Fibroblast of lung (primary cell): ENCODE measurements around the gene EYS. TPM values are rescaled to one million over a fixed set of nuclear protein-coding genes. Genes with fewer than 3 reads are reported as not detected.

Source experiments
- DNase-seq, 2 donors: peaks; one replicate each; pipeline versions ENCODE4 v3.0.0 to v3.0.0-alpha.2; 2010; ENCODE audit warnings: low read depth in 2 of 2
- H2AFZ ChIP-seq: 2 replicates; pipeline ENCODE4 v1.5.1; 2012; ENCODE audit warnings: low read length, control low read depth, inconsistent platforms
- H3K27ac ChIP-seq: 2 replicates; pipeline ENCODE4 v1.5.1; 2011; ENCODE audit warnings: low read length, control low read depth; ENCODE audit not compliant: insufficient read depth
- H3K27me3 ChIP-seq: 2 replicates; pipeline ENCODE4 v1.5.1; 2011; ENCODE audit warnings: mild to moderate bottlenecking, low read length; ENCODE audit not compliant: control insufficient read depth, insufficient read depth
- H3K36me3 ChIP-seq: 2 replicates; pipeline ENCODE4 v1.5.1; 2011; ENCODE audit warnings: low read length; ENCODE audit not compliant: control insufficient read depth, insufficient read depth
- H3K4me1 ChIP-seq: 2 replicates; pipeline ENCODE4 v1.5.1; 2011; ENCODE audit warnings: low read length; ENCODE audit not compliant: control insufficient read depth, insufficient read depth; ENCODE audit errors: extremely low read depth
- H3K4me2 ChIP-seq: 2 replicates; pipeline ENCODE4 v1.5.1; 2011; ENCODE audit warnings: low read length, control low read depth; ENCODE audit not compliant: insufficient read depth; ENCODE audit errors: extremely low read depth
- H3K4me3 ChIP-seq, 4 experiments: fragments of 200-600 bp in 1 of 4; sonication (generic) in 1 of 4; replicated peaks in 1 of 4; 2 replicates each; pipeline ENCODE4 v1.5.1; 2011 to 2016; ENCODE audit warnings: low read length in 4 of 4, low read depth in 3 of 4, mild to moderate bottlenecking in 3 of 4, control low read depth in 2 of 4, inconsistent platforms in 1 of 4, mixed read lengths in 1 of 4; ENCODE audit not compliant: insufficient read depth in 1 of 4; ENCODE audit errors: control extremely low read depth in 1 of 4
- H3K79me2 ChIP-seq: 2 replicates; pipeline ENCODE4 v1.5.1; 2012; ENCODE audit warnings: mild to moderate bottlenecking, low read length, inconsistent platforms; ENCODE audit not compliant: control insufficient read depth, insufficient read depth
- H3K9ac ChIP-seq: 2 replicates; pipeline ENCODE4 v1.5.1; 2011; ENCODE audit warnings: mild to moderate bottlenecking, low read length, control low read depth; ENCODE audit not compliant: insufficient read depth
- H3K9me3 ChIP-seq: 2 replicates; pipeline ENCODE4 v1.5.1; 2012; ENCODE audit warnings: low read depth, low read length; ENCODE audit not compliant: control insufficient read depth, insufficient read depth
- H4K20me1 ChIP-seq: 2 replicates; pipeline ENCODE4 v1.5.1; 2011; ENCODE audit warnings: low read length; ENCODE audit not compliant: control insufficient read depth, insufficient read depth; ENCODE audit errors: extremely low read depth
- EZH2 ChIP-seq: IDR thresholded peaks from 2 replicates; pipeline ENCODE4 v1.5.1; 2012; ENCODE audit warnings: low read length, control low read depth, mild to moderate bottlenecking; ENCODE audit errors: missing control alignments
- polyA plus RNA-seq, 2 donors: library from polyadenylated mRNA; depleted of rRNA in 1 of 2; stranded (reverse) in 1 of 2; unstranded in 1 of 2; fragments of >200 nt; gene quantifications; 2 replicates each; pipeline ENCODE4 v1.2.1, GENCODE V29; 2011 to 2012; ENCODE audit warnings: missing spikeins in 1 of 2
- total RNA-seq: library from RNA; depleted of rRNA; stranded (reverse); fragments of >200 nt; gene quantifications from 2 replicates; pipeline ENCODE4 v1.2.1, GENCODE V29; 2014
- TF ChIP-seq, protein P1 (sequence below), 2 donors: IDR thresholded peaks in 1 of 2; conservative IDR thresholded peaks in 1 of 2; 1 replicate in 1 of 2; 2 replicates in 1 of 2; pipeline ENCODE4 v1.5.1; 2011 to 2012; ENCODE audit warnings: low read length in 2 of 2, control low read depth in 1 of 2, inconsistent platforms in 1 of 2, low read depth in 1 of 2, mild to moderate bottlenecking in 1 of 2

The EYS gene
- total and polyA plus RNA-seq, 2 donors (not counting 1 experiment from before 2014, with no cell fraction given), result under 0.01 TPM; not detected in 1

DNA sequence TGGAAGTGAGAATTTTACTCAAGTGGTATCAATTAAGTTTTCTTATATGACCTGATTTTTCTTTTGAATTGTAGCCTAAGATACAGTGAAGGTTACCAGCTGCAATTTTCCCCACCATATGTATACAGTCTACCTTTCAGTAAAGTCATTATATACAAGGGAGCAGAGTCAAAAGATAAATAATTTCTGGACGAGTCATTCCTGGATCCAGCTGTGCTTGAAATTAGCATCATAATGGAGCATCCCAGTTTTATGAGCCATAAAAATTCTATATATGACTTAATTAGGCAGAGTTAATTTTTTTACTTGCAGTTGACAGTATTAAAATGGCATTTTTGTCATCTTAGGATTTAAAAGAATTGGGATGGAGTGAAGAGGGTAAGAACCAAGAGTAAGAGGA lies 1063.0 kb downstream of the EYS start:
- Histone ChIP-seq H3K79me2 (no peaks in the 10 kb centered on the region), H3K4me3 (no peak overlapping the region), H3K9me3 (no peaks in the 10 kb centered on the region), H3K4me2 (no peak overlapping the region), H3K27ac (no peak overlapping the region), H2AFZ (no peak overlapping the region), H4K20me1 (no peaks in the 10 kb centered on the region), H3K27me3 (no peaks in the 10 kb centered on the region), H3K36me3 (no peaks in the 10 kb centered on the region), H3K4me1 (no peaks in the 10 kb centered on the region), H3K9ac (no peak overlapping the region)
- no peak for TF ChIP-seq EZH2
- TF ChIP-seq, protein P1, sequence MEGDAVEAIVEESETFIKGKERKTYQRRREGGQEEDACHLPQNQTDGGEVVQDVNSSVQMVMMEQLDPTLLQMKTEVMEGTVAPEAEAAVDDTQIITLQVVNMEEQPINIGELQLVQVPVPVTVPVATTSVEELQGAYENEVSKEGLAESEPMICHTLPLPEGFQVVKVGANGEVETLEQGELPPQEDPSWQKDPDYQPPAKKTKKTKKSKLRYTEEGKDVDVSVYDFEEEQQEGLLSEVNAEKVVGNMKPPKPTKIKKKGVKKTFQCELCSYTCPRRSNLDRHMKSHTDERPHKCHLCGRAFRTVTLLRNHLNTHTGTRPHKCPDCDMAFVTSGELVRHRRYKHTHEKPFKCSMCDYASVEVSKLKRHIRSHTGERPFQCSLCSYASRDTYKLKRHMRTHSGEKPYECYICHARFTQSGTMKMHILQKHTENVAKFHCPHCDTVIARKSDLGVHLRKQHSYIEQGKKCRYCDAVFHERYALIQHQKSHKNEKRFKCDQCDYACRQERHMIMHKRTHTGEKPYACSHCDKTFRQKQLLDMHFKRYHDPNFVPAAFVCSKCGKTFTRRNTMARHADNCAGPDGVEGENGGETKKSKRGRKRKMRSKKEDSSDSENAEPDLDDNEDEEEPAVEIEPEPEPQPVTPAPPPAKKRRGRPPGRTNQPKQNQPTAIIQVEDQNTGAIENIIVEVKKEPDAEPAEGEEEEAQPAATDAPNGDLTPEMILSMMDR (conservative IDR thresholded peaks at IDR 0.05 in 1 of 2, IDR thresholded peaks at IDR 0.05 in 1 of 2; ENCODE audit: low read depth in 1 of 2, low read length in 2 of 2), result no peak
- DNase-seq, result no peak

DNA sequence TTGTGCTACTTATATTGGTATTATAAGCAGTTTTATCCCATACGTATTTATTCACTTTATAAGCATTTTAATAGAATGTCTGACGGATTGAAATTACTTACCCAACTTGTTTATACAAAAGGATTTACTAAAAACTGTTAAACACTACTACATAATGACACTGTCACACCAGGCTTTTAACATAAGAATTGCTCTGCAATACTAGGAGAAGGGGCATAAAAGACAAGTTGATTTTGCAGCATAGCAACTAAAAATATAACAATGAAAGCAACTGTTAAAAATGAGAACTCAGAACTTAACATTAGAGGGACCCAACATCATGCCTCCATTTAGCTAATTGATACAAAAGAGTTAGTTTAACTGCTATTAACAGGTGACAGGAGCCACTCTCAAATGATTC lies 1076.1 kb downstream of the EYS start:
- H3K4me3 ChIP-seq, result no peak overlapping the region
- no peaks in the 10 kb centered on the region for H3K4me1 ChIP-seq
- no peak for DNase-seq
- H3K79me2 ChIP-seq, result no peaks in the 10 kb centered on the region
- no peak overlapping the region for H2AFZ ChIP-seq
- no peak for TF ChIP-seq EZH2
- TF ChIP-seq, protein P1 (conservative IDR thresholded peaks at IDR 0.05 in 1 of 2, IDR thresholded peaks at IDR 0.05 in 1 of 2; ENCODE audit: low read depth in 1 of 2, low read length in 2 of 2), result no peak
- no peak overlapping the region for H3K27ac ChIP-seq
- H3K36me3 ChIP-seq, result no peaks in the 10 kb centered on the region
- no peak overlapping the region for H3K9ac ChIP-seq
- H3K4me2 ChIP-seq, result no peak overlapping the region
- H4K20me1 ChIP-seq, result no peaks in the 10 kb centered on the region
- H3K27me3 ChIP-seq, result no peaks in the 10 kb centered on the region
- H3K9me3 ChIP-seq, result no peaks in the 10 kb centered on the region

DNA sequence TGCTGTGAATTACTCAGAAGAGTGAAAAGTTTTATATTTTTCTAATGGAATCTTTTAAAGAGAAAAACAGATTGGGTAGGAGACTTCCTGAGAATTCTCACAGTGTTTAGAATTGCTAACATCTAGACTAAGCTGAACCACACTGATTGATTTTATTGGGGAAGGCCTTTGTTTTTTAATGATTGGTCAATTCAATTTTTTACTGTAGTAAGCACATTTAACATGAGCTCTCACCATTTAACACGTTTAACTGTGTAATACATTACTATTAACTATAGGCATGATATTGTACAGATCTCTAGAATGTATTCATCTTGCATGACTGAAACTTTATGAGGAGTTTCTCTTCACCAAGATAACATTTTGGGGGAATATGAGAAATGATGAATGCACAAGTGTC lies 1084.1 kb downstream of the EYS start:
- Histone ChIP-seq H3K4me2 (no peak overlapping the region), H3K27ac (no peak overlapping the region), H4K20me1 (no peaks in the 10 kb centered on the region), H3K9ac (no peak overlapping the region), H3K27me3 (no peaks in the 10 kb centered on the region), H3K4me1 (no peaks in the 10 kb centered on the region), H3K79me2 (no peaks in the 10 kb centered on the region), H3K9me3 (no peaks in the 10 kb centered on the region), H2AFZ (no peak overlapping the region), H3K36me3 (no peaks in the 10 kb centered on the region), H3K4me3 (no peak overlapping the region)
- TF ChIP-seq, protein P1 (conservative IDR thresholded peaks at IDR 0.05 in 1 of 2, IDR thresholded peaks at IDR 0.05 in 1 of 2; ENCODE audit: low read depth in 1 of 2, low read length in 2 of 2), result no peak
- no peak for TF ChIP-seq EZH2
- no peak for DNase-seq
